Endothelial cell of umbilical vein (primary cell): ENCODE data around the gene TOR1B. TPM values are rescaled to one million over a fixed set of nuclear protein-coding genes. Genes with fewer than 3 reads are reported as not detected.

Experiments used
- BruUV-seq: library from RNA; stranded (reverse); fragments of 400-500 nt; replicated peaks from 2 replicates; lab custom pipeline; 2021; lab: Mats Ljungman, UMichigan
- CTCF ChIA-PET: fragments of 300-600, 350-600 bp; sonication (Branson Sonifier 250); formaldehyde crosslinking; loops from one replicate; lab custom pipeline; 2021; ENCODE audit warnings: antibody characterized with exemption, inconsistent platforms; lab: Charles Lee
- POLR2A ChIA-PET: fragments of 300-600, 350-600 bp; sonication (Branson Sonifier 250); formaldehyde crosslinking; loops from one replicate; lab custom pipeline; 2021; ENCODE audit warnings: antibody characterized with exemption, inconsistent platforms; lab: Charles Lee
- DNase-seq: peaks from one replicate; pipeline ENCODE4 v3.0.0-alpha.2; 2011; ENCODE audit warnings: low read depth, low spot score
- FAIRE-seq: peaks from 2 replicates; lab custom pipeline; 2011; peaks lifted over from hg19 to GRCh38; lab: Jason Lieb, UNC
- H2AFZ ChIP-seq: 2 replicates; pipeline ENCODE4 v1.6.0; 2012; ENCODE audit warnings: low read depth, low read length, control low read depth, inconsistent platforms
- H3K27ac ChIP-seq: 2 replicates; pipeline ENCODE4 v1.5.1; 2011; ENCODE audit warnings: low read depth, mild to moderate bottlenecking, control low read depth, low read length, moderate library complexity; ENCODE audit not compliant: insufficient read depth
- H3K27me3 ChIP-seq, 2 experiments: 2 replicates each; pipeline versions ENCODE4 v1.6.0 to v1.6.1; 2011; ENCODE audit warnings: low read length in 2 of 2, mixed read lengths in 1 of 2; ENCODE audit not compliant: control insufficient read depth in 2 of 2, insufficient read depth in 2 of 2
- H3K36me3 ChIP-seq, 2 experiments: 2 replicates in 1 of 2; 3 replicates in 1 of 2; pipeline ENCODE4 v1.5.1; 2011; ENCODE audit warnings: low read length in 2 of 2, mild to moderate bottlenecking in 1 of 2, moderate library complexity in 1 of 2; ENCODE audit not compliant: control insufficient read depth in 2 of 2, insufficient read depth in 2 of 2; ENCODE audit errors: extremely low read depth in 1 of 2
- H3K4me1 ChIP-seq: 3 replicates; pipeline ENCODE4 v1.5.1; 2011; ENCODE audit warnings: mild to moderate bottlenecking, low read length; ENCODE audit not compliant: control insufficient read depth, insufficient read depth; ENCODE audit errors: extremely low read depth
- H3K4me2 ChIP-seq: 2 replicates; pipeline ENCODE4 v1.6.1; 2011; ENCODE audit warnings: low read length, control low read depth, mixed read lengths; ENCODE audit not compliant: insufficient read depth
- H3K4me3 ChIP-seq, 3 experiments: fragments of 200-600 bp in 1 of 3; sonication (generic), shearing (Covaris generic) in 1 of 3; replicated peaks in 1 of 3; 2 replicates each; pipeline ENCODE4 v1.5.1; 2011 to 2016; ENCODE audit warnings: control low read depth in 3 of 3, low read length in 3 of 3, mild to moderate bottlenecking in 2 of 3, inconsistent platforms in 1 of 3, low read depth in 1 of 3, moderate library complexity in 1 of 3; ENCODE audit not compliant: insufficient read depth in 1 of 3
- H3K79me2 ChIP-seq: 2 replicates; pipeline ENCODE4 v1.6.0; 2012; ENCODE audit warnings: low read length, inconsistent platforms; ENCODE audit not compliant: control insufficient read depth, insufficient read depth
- H3K9ac ChIP-seq: replicated peaks from 2 replicates; pipeline ENCODE3; 2011; ENCODE audit warnings: low read length, control low read depth; ENCODE audit not compliant: insufficient read depth; ENCODE audit errors: extremely low read depth
- H3K9me1 ChIP-seq: replicated peaks from 3 replicates; pipeline ENCODE4 v1.6.0; 2011; ENCODE audit warnings: mild to moderate bottlenecking, low read length; ENCODE audit not compliant: control insufficient read depth, insufficient read depth; ENCODE audit errors: extremely low read depth
- H3K9me3 ChIP-seq: replicated peaks from 2 replicates; pipeline ENCODE4 v1.5.1; 2012; ENCODE audit warnings: low read length, inconsistent platforms; ENCODE audit not compliant: control insufficient read depth, insufficient read depth
- H4K20me1 ChIP-seq: replicated peaks from 2 replicates; pipeline ENCODE3; 2011; ENCODE audit warnings: mild to moderate bottlenecking, low read length; ENCODE audit not compliant: control insufficient read depth, insufficient read depth; ENCODE audit errors: extremely low read depth
- EZH2 ChIP-seq: IDR thresholded peaks from 2 replicates; pipeline ENCODE4 v1.6.1; 2012; ENCODE audit warnings: borderline replicate concordance, low read depth, mild to moderate bottlenecking, moderate library complexity, low read length, inconsistent platforms; ENCODE audit not compliant: severe bottlenecking
- FOS ChIP-seq: IDR thresholded peaks from 2 replicates; pipeline ENCODE4 v1.6.1; 2011; ENCODE audit warnings: mild to moderate bottlenecking, low read length, moderate library complexity, borderline replicate concordance; ENCODE audit not compliant: insufficient read depth
- dilution Hi-C: fragments of 300-500 bp; cut with MboI; formaldehyde crosslinking; loops from one replicate; pipeline ENCODE4 v1.15.0; 2019; ENCODE audit warnings: low sequenced_read_pairs; ENCODE audit not compliant: extremely low pct_ligation_motif_present
- intact Hi-C: fragments of 100-400 bp; cut with micrococcal nuclease; formaldehyde crosslinking; loops from one replicate; pipeline ENCODE4 v1.10.0; 2022
- polyA plus RNA-seq, 4 experiments: library from polyadenylated mRNA; depleted of rRNA in 3 of 4; stranded (reverse) in 3 of 4; unstranded in 1 of 4; fragments of >200 nt; gene quantifications; 2 replicates each; pipeline versions ENCODE4 v1.2.1 to v1.2.3, GENCODE V29; 2011 to 2012; ENCODE audit warnings: missing spikeins in 1 of 4
- total RNA-seq: library from RNA; stranded (reverse); gene quantifications from 2 replicates; pipeline ENCODE4 v1.2.3, GENCODE V29; 2021
- TF ChIP-seq, protein P1 (sequence below), 2 donors: IDR thresholded peaks; 1 replicate in 1 of 2; 2 replicates in 1 of 2; pipeline ENCODE4 v1.5.1; 2011; ENCODE audit warnings: low read length in 2 of 2, mild to moderate bottlenecking in 2 of 2, moderate library complexity in 2 of 2, control low read depth in 1 of 2, inconsistent platforms in 1 of 2, low read depth in 1 of 2; ENCODE audit not compliant: insufficient read depth in 1 of 2; ENCODE audit errors: extremely low read depth in 1 of 2
- TF ChIP-seq, protein P2 (sequence below): IDR thresholded peaks from 2 replicates; pipeline ENCODE4 v1.6.1; 2011; ENCODE audit not compliant: insufficient read depth, insufficient read length

The TOR1B gene
- total and polyA plus RNA-seq, 2 donors (not counting 3 experiments of a cell fraction or from before 2014, with no cell fraction given) = 27.0 to 29.5 TPM

DNA sequence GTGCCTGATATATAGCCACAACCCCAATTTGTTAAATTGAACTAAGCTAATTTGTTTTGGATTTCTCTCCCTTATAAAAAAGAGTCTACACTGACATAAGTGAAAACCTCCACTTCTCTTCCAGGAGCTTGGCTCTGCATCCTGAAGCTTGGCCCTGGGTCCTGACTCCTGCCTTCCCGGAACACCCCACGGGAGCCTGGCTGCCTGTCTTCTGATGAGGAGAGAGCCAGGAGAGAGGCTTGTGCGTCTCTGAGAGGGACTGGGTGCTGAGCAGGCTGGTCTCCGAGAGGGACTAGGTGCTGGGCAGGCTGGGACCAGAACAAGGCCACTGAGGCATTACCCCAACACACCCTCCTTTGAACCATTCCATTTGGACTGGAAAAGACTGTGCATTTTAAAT is 43.7 kb upstream of the TOR1B start:
- FAIRE-seq = no peak
- no TSS peak for BruUV-seq
- Histone ChIP-seq H3K36me3 (no peaks in the 10 kb centered on the region), H3K9ac (no peak overlapping the region), H3K4me3 (no peak overlapping the region), H3K9me1 (no peaks in the 10 kb centered on the region), H3K4me2 (no peak overlapping the region), H3K27me3 (no peaks in the 10 kb centered on the region), H3K9me3 (no peaks in the 10 kb centered on the region), H4K20me1 (no peaks in the 10 kb centered on the region), H3K27ac (no peak overlapping the region), H3K4me1 (peaks cover 3% of the 10 kb centered on the region), H2AFZ (no peak overlapping the region), H3K79me2 (no peaks in the 10 kb centered on the region)
- CTCF ChIA-PET = interaction anchor here (0.8 to 2.0 kb wide), 5 partner anchors 13 to 73 kb away, joined by 3 to 8 read pairs (median 4); no protein-coding TSS in a partner anchor
- POLR2A ChIA-PET = no interaction called here
- dilution Hi-C loops = no loop called here
- intact Hi-C loops = no loop called here
- TF ChIP-seq, protein P1, sequence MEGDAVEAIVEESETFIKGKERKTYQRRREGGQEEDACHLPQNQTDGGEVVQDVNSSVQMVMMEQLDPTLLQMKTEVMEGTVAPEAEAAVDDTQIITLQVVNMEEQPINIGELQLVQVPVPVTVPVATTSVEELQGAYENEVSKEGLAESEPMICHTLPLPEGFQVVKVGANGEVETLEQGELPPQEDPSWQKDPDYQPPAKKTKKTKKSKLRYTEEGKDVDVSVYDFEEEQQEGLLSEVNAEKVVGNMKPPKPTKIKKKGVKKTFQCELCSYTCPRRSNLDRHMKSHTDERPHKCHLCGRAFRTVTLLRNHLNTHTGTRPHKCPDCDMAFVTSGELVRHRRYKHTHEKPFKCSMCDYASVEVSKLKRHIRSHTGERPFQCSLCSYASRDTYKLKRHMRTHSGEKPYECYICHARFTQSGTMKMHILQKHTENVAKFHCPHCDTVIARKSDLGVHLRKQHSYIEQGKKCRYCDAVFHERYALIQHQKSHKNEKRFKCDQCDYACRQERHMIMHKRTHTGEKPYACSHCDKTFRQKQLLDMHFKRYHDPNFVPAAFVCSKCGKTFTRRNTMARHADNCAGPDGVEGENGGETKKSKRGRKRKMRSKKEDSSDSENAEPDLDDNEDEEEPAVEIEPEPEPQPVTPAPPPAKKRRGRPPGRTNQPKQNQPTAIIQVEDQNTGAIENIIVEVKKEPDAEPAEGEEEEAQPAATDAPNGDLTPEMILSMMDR (IDR thresholded peaks at IDR 0.05; ENCODE audit: extremely low read depth in 1 of 2, insufficient read depth in 1 of 2, low read depth in 1 of 2, low read length in 2 of 2) = no peak
- TF ChIP-seq FOS (no peak), EZH2 (no peak)
- TF ChIP-seq, protein P2, sequence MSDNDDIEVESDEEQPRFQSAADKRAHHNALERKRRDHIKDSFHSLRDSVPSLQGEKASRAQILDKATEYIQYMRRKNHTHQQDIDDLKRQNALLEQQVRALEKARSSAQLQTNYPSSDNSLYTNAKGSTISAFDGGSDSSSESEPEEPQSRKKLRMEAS = no peak
- no peak for DNase-seq
